GM20431 (cell line): ENCODE results near the gene ANKMY1.

Experiments
- in situ Hi-C: fragments of 300-500 bp; cut with MseI, MboI; formaldehyde crosslinking; loops from one replicate; pipeline ENCODE4 v1.15.0; 2020; ENCODE audit warnings: low sequenced_read_pairs; ENCODE audit not compliant: unreplicated experiment

Gene ANKMY1

DNA sequence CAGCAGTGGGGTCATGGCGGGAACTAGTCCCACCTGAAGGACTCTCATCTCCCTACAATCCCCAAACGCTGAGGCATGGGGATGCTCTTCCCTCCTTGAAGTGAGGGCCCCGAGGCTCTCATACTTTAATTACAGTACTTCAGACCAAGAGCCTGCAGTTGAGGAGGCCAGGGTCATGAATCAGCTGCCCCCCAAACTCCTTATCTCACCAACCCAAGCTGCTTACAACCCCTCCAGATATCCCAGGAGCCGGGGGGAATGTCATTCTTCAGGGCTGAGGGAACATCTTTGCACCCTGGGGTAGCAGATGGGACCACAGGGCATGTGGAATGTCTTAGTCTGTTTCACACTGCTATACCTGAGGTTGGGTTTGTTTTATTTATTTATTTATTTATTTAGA is 26.0 kb upstream of the ANKMY1 start:
- in situ Hi-C loops: no loop called here

DNA sequence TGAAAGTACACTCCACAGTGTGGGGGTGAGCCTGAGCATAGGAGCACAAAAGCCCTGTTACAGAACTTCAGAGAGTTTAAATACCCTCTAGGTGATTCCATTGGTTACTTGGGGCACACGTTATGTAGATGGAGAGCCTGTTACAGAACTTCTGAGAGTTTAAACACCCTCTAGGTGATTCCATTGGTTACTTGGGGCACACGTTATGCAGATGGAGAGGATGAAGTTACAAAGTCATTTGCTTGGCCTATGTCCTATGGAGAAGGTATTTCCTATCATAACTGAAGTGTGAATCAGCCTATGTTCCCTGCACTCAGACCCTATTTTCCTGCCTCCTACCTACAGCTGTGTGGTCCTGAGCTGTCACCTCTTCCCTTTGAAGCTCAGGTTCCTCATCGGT is 25.0 kb upstream of the ANKMY1 start:
- in situ Hi-C loops: no loop called here

DNA sequence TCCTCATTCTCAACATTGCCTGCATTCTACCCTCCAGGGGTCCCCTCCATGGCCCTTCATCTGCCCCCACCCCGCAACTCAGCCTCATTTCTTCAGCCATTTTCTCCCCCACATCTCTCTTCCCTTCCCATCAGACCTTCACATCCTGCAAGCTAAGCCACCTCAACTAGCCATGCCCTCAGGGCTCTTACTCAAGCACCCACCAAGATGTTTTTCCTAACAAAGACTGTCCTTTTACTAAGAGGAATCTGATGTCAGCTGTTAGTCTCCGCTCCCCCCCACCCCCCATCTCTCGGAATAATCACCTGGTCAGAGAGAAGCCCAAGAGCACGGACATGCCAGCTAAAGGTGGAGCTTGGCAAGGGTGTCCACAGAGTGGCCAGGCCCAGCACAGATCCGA is 24.0 kb upstream of the ANKMY1 start:
- in situ Hi-C loops: no loop called here

DNA sequence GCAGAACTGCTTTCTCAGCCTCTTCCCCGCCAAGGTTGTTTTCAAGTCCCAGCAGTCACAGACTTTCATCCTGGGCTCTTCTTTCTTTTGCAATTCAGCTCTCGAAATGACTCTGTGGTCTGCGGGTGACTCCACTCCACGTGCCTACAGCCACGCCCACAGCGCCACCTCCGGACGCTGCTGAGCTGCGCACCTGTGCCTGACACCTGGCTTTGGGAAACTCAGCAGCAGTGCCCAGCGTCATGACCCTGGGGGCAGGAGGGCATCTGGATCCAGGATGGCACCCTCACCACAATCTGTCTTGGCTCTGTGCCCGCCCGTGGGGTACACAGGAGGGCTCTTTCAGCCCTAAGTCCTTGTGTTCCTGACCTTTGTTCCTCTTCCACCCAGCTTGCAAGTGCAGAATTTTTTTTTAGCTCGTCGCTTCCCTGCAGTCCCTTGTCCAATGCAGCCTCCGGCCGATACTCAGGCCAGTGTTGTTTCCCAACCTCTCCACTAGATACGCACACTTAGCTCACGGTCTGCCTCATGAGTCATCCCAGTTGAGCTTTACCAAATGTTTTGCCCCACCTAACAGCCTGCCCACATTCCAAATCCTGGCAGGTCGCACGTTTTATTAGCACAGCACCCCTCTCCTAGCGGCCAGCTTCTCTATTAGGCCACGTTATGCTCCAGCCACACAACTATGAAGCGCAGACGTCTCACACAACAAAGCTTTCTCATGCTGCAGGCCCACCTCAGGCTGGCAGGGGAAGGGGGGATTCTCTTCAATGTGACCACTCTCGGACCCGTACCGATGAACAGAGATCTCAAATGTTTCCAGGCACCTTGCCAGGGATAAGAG is 22.2 kb upstream of the ANKMY1 start:
- in situ Hi-C loops: no loop called here

DNA sequence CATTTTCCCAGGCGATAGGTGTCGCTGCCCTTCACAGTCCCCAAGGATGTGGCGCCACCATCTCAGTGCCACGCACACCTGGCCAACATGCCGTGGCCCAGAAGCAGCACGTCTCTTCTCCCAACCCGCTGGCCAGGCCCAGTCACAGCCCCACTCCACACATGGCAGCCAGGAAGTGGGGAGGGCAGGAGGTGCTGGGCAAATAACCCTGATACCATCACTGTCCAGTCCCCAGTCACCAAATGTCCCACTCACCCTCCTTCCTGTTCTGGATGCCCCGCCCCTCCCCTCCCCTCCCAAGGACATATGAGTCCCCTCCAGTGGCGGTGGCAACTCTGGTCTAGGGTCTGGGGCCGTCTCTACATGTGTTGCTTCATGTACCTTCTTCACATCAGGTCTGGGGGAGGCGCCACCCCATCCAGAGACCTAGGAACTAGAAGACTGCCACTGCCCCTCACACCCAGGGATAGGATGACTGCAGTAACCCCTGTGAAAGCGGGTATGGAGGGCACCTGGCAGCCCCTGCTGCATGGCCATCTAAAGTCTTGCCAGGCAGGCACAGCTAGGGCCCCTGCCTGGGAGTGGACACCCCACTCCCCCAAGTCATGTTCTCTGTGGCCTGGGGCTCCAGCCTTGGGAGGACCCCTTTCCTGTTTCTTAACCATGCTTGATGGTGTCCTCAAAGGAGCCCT is 21.4 kb upstream of the ANKMY1 start:
- in situ Hi-C loops: no loop called here

DNA sequence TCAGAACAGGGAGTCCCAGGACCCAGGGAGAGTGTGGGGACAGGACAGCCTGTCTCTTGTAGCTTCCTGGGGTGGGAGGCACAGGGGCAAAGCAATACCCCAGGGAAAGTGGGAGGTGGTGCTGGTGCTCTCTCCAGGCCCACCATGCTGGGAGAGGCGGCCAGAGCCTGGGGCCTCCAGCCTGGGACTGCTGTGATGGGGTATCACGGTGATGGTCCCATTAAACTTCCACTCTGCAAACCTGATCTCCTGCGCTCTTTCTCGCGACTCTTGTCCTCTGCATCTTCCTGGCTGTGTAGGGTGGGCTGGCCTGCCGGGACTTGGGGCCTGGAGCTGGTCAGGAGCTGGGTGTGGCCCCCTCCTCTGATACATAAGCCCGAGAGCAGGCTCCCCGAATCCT is 20.7 kb upstream of the ANKMY1 start:
- in situ Hi-C loops: no loop called here

DNA sequence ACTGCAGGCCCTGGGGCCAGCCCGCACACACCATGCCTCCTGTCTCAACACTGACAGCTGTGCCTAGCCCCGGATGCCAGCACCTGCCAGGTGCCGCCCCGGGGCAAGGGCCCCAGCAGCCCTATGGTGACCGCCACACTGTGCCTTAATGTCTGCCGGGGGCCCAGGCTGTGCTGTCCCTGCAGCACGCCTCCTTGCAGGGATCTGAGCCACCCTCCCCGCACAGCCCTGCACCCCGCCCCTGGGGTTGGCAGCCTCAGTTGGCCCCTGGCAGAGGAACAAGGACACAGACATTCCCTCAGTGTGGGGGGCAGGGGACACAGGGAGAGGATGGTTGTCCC is 20.3 kb upstream of the ANKMY1 start:
- in situ Hi-C loops: no loop called here

DNA sequence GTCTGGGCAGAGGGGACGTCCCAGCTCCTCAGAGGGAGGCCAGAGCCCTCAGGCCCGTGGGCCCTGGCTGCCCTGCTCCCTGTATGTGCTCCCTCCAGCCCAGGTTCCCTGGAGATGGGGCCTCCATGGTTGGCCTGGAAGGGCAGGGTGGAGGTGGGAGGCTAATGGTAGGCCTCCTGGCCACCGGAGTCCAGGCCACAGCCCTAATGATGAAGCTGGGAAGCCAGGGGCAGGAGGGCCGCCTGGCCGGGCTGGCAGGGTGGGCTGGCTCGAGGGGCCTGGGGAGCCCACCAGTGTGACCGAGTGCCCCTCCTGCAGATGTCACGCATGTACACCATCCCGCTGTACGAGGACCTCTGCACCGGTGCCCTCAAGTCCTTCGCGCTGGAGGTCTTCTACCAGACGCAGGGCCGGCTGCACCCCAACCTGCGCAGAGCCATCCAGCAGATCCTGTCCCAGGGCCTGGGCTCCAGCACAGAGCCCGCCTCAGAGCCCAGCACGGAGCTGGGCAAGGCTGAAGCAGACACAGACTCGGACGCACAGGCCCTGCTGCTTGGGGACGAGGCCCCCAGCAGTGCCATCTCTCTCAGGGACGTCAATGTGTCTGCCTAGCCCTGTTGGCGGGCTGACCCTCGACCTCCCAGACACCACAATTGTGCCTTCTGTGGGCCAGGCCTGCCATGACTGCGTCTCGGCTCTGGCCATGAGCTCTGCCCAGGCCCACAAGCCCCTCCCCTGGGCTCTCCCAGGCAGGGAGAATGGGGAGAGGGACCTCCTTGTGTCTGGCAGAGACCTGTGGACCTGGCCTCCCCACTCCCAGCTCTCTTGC is 19.7 kb upstream of the ANKMY1 start:
- in situ Hi-C loops: no loop called here

DNA sequence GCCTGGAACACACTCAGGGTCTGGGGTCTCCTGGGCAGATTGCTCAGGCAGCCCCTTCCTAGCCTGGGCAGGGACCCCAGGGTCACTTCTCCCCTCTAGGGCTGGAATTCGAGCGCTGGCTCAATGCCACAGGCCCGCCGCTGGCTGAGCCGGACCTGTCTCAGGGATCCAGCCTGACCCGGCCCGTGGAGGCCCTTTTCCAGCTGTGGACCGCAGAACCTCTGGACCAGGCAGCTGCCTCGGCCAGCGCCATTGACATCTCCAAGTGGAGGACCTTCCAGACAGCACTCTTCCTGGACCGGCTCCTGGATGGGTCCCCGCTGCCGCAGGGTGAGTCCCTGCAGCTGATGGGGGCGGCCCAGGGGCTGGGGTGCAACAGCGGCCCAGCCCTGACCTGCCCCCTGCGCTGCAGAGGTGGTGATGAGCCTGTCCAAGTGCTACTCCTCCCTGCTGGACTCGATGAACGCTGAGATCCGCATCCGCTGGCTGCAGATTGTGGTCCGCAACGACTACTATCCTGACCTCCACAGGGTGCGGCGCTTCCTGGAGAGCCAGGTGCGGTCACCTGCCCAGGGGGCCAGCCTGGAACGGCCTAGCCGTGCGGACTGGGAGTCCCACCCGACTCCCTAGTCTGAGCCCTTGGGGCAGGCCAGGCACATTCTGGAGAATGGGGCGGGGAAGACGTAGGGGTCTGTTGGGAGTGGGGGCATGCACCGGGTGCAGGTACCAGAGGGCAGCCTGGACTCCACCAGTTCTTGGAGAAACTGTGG is 18.8 kb upstream of the ANKMY1 start:
- in situ Hi-C loops: no loop called here

DNA sequence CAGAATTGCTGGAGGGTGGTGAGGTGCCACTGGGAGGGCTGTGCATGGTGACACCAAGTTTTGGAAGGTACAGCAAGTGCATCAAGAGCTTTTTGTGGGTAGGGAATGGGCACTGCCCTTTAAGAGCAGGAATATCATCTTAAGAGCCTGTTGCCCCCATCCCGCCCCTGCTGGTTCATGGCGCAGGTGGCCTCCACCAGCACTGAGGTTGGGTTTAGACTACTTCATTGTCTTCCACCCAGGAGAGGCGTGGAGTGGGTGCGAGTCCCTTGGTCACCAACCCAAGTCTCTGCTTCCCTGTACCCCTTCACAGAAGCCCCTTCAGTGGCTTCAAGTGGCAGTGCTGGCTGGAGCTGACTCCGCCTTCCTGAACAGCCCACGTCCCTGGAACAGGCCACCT is 18.2 kb upstream of the ANKMY1 start:
- in situ Hi-C loops: no loop called here

DNA sequence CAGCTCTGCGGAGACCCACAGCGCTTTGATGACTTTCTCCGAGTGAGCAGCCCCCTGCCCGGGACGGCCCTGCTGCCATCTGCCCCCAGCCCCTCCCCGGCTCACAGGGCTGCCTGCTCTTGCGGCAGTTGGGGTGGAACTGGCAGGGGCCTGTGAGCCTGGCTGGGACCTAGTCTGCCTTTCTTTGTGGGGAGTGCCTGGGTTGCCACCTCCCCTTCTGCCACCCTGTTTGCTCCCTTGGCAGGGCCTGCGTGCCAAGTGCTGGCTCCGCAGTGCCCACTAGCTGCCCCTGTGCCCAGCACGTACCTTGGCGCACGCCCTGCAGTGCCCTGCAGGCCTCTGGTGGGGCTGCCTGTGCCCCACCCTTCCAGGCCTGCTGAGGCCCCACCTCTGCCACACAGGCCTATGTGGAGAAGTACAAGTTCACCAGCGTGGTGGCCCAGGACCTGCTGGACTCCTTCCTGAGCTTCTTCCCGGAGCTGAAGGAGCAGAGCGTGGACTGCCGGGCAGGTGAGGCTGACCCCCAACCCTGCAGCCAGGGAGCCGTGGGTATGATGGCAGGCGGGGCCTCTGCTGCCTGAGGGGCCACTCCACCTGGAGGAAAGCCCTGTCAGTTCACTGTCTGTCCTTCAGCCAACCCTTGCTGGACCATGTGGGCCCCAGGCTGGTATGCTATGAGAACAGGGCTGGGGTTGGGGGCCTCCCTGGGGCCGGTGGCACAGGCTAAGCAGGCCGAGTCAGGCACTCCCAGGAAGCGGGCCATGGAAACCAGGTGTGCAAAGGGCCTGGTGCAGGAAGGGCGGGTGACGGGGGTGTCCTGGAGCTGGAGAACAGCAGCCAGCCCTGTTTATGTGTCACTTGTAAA is 17.5 kb upstream of the ANKMY1 start:
- in situ Hi-C loops: no loop called here

DNA sequence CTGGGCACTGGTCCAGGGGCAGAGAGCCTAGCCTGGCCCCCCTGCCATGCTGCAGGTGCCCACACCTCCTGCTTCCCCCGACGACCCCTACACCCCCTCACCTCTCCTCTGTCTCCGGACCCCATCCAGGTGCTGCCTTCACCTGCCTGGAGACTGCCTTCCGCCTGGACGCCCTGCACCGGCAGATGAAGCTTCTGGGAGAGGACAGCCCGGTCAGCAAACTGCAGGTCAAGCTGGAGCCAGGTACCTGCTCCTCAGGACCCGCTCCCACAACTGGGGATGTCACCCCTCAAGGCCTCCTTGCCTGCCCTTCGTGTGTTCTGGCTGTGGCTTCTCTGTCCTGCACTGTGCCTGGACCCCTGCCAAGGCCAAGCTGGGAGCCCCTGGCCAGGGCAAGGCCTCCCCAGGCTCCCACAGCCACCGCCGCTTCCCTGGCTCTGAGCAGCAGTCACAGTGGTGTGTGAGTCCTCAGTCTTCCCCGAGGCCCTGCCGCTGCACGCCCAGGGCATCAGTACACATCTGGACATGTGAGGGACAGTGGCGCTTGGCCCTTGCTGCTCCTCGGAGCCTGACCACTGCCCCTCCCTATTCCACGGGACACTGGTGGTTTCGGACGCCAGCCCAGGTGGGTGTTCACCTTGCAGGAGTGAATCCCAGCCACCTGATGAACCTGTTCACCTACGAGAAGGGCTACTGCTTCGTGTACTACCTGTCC is 16.8 kb upstream of the ANKMY1 start:
- in situ Hi-C loops: no loop called here

DNA sequence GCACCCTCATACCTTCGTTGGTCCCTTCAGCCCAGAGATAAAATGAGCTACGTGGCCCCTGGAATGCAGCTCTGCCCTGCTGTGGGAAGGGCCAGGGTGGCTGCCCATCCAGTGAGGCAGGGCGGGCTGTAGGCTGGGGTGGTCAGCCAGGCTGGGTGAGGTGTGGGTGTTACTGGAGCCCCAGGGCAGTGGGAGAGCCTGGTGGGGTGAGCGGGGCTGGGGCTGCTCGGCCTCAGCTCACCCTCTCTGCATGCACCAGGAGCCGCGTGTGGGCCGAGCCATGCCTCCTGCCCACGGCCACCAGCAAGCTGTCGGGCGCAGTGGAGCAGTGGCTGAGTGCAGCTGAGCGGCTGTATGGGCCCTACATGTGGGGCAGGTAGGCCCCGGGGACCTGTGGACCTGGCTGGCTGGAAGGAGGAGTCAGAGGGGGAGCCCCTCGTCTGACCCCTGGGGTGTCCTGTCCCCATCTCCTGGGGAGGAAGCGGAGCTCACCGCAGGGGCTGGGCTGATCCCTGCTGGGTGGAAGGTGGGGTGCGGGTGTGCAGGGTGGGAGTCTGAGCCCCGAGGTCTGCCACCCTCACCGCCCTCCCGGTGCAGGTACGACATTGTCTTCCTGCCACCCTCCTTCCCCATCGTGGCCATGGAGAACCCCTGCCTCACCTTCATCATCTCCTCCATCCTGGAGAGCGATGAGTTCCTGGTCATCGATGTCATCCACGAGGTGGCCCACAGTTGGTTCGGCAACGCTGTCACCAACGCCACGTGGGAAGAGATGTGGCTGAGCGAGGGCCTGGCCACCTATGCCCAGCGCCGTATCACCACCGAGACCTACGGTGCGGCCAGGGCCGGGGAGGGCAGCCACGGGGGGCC is 16.0 kb upstream of the ANKMY1 start:
- in situ Hi-C loops: no loop called here

DNA sequence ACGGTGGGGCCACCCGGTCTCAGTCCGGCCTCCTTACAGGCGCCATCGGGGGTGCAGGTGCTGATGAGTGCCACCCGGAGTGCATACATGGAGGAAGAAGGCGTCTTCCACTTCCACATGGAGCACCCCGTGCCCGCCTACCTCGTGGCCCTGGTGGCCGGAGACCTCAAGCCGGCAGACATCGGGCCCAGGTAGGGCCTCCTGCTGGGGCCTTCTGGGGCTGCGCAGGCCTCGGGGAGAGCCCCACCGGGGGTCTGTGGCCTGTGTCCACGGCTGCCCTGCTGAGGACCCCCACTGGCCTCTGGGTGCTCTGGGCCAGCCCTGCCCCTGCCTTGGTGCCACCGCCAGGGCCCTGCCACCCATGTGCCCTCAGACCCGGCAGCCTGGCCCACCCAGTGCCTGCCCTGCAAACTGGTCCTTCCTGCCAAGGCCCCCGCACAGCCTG is 15.3 kb upstream of the ANKMY1 start:
- in situ Hi-C loops: no loop called here

DNA sequence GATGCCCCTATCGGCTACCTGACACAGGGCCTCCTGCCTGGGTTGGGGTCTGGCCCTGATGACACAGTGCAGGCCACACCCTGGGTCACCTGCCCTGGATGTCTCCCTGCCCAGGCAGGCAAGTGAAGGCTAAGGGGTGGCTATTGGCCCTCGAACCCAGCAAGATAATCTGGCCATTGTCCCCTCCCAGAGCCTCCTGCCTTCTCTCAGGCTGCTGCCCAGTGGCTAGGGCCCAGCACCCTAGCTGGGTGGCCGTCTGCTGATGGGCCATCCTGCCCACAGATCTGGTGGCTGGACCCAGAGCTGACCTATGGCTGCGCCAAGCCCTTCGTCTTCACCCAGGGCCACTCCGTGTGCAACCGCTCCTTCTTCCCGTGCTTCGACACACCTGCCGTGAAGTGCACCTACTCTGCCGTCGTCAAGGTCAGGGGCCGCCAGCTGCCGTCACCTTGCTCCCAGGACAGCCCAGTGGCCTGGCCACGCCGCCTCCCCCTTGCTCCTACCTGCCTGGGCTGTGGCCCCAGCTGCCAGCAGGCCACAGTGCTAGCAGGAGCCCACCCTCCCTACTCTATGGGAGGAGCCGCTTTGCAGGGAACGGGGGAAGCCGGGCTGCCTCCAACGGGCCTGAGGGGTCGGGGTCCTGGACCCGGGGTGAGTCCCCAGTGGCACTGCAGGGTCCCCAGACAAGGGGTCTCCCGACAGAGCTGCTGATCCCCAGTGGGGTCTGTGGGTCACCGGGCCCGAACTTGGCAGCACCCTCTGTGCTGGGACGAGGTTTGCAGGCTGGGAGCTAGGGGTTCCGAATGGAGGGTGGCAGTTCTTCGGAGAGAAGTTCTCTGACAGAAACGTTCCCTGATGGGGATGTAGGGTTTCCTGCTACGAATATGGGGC is 14.6 kb upstream of the ANKMY1 start:
- in situ Hi-C loops: no loop called here

DNA sequence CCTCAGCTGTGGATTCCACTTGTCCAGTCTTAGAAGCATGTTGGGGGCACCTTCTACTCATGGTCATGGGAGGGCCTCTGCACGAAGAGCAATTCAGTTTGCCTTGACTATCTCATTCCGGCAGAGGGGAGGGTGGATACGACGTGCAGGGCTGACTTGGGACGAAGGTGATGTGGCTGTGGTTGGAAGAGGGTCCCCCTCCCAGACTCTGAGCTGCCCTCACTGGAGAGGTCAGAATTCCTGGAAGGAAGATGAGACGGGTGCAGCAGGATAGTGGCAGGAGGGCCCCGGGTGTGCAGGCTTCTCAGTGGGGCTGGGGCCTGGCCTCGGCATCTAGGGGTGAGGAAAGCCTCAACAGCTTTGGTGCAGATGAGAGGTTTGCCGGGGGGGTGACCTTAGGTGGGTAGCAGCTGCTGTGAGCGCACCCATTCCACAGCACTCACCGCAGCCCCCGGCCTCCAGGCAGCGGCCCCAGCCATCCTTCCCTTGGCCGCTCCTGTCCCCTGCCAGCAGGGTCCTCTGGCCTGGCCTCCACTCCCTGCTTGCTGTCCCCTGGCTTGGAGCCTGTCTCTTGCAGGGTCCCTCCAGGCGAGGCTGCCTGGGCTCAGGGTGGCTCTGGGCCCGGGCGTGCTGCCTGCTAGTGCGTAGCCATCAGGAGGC is 13.7 kb upstream of the ANKMY1 start:
- in situ Hi-C loops: no loop called here
